NCI-H748 (cell line): ENCODE results near the gene PCYOX1L.

Source experiments
- DNase-seq: peaks from one replicate; lab custom pipeline; 2025; ENCODE audit not compliant: unreplicated experiment; lab: John Stamatoyannopoulos, UW

PCYOX1L gene

DNA sequence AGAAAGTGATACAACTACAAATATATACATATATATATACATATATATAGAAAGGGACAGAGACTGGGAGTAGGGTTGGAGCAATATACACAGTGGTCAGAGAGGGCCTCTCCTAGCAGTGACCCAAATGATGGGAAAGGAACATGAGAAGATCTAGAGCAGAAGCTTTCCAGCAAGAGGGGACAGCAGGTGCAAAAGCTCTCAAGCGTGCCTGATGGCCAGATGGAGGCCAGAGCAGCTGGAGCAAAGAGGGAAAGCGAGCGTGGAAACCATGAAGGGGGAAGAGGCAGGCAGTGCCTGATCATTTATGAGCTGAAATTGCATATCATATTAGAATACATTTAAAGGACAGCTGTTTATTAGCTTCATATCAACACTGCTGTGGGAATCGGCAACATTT is 20.1 kb upstream of the PCYOX1L start:
- no peak for DNase-seq

DNA sequence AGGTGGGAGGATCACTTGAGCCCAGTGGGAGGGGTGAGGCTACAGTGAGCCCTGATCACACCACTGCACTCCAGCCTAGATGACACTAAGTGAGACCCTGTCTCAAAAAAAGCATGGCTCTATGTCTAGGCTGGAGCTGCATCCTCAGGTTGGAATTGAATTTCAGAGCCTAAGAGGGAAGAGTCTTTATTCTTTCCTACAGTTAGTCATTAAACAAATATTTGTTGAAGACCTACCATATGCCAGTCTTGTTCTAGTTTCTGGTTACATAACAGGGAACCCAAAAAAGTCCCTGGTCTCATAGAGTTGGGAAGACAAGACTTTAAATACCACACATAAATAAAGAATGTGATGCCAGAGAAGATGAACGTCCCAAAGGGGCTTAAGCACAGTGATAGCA is 19.5 kb upstream of the PCYOX1L start:
- no peak for DNase-seq

DNA sequence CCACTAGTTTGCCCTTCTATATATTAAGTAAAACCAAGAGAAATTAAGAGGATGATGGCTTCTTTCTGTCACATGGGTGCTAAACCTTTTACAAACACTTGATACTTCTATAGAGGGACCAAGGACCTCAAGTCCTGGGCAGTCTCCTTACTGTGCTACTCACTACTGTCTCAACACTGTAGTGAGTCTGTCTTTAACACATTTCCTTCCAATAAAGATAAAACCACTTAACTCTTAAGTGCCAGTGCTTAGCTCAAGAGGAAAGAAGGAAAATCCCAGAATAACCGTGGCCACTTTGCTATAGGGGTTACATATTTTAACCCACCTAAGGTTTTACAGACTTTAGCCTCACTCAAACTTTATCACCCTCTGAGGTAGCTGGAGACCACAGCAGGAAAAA is 16.9 kb upstream of the PCYOX1L start:
- no peak for DNase-seq

DNA sequence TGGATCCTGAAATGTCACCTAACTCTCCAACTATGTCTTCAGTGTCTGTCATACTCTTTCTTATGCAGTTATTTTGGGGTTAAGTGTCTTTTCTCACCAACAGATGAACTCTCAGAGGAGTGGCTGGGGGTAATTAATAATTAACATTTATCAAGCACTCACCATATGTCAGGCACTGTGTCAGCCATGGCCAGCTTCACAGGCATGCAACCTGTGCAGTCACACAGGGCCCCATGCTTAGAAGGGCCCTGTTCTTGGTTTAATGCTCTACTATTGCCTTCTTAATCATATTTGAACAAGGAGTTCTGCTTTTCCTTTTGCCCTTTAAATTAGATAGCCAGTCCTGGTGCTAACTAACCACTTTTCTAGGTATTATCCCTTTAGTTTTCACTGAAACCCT is 16.0 kb upstream of the PCYOX1L start:
- DNase-seq: no peak

DNA sequence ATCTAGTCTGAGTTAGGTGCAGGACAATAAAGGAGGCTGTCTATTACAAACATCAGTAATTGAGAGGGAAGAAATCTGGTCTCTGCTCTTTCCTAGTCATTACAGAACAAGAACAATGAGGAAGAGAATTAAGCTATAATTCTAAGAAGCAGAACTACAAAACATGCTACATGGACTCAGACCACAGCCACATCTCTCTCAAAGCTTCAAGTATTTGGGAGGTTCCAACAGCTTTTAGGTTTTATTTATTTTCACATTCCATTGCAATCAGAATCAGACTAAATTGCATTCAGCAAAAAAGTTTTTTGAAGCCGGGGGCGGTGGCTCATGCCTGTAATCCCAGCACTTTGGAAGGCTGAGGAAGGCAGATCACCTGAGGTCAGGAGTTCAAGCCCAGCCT is 13.7 kb upstream of the PCYOX1L start:
- no peak for DNase-seq

DNA sequence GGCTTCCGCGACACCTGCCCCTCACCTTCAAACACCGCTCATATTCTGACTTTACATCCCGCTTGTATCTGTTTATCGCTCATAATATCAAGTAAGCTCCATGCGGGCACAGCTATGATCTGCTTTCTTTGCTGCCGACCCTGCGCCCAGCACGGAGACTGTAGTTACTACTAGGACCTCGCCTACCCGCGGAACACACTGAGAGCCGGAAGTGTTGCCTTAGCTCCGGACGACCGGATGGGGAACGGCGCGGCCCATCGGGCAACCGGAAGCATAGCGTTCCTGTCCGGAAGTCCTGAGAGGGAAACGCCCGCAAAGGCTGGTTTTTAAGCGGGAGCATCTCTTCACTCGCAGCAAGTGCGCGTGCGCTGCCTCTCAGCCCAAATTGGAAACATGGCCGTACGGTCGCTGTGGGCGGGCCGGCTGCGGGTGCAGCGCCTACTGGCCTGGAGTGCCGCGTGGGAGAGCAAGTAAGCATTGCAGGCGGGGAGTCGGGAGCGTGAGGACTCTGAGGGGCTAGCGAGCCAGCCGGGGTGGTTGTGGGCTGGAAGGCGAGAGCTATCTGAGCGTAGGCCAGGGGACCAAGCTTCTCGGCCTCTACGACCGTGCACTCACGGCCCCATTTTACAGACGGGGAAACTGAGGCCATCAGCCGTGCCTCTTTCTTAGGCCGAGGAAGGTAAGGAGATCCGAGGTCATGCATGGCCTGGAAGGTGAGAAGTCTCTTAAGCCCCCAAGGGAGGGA is 12.5 kb upstream of the PCYOX1L start, which contains the start of gene GRPEL2:
TSS of gene GRPEL2 (plus strand) at position 353 of the 745 bp plus-strand sequence. CDS start at position 394, 41 bp downstream.
- DNase-seq: peak; percentile 99

DNA sequence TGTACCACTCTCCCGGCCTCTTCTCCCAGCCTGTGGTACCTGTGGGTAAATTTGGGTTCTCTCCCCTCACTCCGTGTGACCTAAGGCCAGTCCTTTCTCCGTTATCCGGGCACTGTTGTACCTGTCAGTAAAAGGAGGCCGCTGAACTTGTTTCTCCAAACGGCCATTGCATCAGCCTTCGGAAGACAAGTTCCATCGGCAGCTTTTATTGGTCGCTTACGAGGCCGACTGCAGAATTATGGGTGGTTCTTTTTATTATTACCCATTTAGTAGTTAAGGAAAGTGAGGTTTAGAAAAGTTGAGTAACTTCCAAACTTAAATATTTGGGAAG is 12.0 kb upstream of the PCYOX1L start:
- peak; percentile 35 for DNase-seq

DNA sequence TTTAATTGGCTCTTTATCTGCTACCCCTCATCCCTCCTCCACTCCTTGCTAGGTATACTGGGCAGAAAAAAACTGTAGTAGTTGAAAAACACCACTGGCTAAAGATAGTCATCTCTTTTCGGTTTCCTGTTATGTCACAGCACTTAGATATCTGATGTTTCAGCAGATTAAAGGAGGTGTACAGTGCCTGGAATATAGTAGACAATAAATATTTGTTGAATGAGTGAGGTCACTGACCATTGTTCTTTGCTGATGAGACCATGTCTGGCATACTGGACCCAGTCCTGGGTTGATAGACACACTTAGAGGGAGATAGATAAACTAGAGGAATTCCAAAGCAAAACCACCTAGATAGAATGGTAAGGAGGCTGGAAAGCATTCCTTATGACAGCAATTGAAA is 9.3 kb upstream of the PCYOX1L start:
- no peak for DNase-seq

DNA sequence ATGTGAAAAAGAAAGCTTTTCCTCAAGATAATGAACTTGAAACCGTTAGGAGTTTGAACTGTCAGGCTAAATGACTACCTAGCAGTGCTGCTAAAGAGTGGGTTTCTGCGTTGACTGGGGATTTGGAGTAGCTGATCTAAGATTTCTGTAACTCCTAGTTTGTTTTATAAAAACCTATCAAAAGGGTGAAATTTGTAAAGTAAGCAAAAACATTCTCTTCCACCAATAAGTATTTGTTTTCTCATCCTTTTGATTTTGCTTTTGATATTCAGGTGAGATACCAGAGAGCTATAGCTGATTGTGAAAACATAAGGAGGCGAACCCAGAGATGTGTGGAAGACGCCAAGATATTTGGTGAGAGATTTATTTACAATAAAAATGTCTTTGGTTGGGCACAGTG is 8.5 kb upstream of the PCYOX1L start:
- DNase-seq: no peak

DNA sequence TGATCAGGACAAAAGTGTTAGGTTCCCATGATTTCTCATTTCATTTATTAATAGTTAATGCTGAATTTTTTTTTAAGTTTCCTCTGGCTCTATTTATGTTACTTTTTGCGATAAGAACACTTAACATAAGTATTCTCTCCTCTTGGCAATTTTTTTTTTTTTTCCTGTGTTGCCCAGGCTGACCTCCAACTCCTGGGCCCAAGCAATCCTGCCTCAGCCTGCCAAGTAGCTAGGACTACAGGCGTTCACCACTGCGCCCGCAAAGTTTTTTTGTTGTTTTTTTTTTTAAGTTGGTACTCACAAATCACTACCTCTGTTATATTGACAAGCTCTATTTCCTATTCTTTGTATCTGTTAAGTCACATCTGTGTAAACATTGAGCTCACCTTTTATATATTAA is 5.7 kb upstream of the PCYOX1L start:
- no peak for DNase-seq

DNA sequence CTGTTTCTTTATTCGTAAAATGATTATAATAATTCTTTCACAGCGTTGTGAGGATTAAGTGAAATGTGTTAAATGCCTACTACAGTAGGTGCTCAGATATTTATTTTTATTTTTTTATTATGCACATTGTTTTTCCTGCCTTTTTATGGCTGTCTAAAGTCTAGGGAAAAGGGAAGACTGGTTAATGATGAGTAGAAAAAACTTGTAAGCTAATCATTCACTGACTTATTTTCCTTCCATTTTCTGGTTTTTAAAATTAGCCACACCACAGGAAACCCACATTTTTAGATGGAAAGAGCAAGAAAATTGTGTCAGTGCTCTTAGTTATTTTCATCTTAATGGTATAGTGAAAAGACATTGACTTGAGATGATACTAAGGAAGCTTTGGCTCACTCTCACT is 3.9 kb upstream of the PCYOX1L start:
- no peak for DNase-seq

DNA sequence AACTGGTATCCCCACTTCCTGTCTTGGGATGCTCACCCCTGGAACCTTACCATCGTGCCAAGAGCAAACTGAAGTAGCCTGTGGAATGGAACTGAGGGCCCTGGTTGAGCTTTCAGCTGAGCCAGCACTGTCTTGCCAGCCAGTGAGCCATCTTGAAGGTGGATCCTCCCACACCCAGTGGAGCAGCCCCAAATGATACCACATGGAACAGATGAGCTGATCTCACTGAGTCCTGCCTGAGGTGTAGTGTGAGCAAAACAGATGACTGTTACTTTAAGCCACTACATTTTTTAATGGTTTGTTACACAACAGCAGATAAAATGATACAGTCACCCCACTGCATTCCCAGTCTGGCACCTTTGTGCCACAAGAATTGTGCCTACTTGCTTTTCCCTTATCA is 2.2 kb upstream of the PCYOX1L start:
- no peak for DNase-seq

DNA sequence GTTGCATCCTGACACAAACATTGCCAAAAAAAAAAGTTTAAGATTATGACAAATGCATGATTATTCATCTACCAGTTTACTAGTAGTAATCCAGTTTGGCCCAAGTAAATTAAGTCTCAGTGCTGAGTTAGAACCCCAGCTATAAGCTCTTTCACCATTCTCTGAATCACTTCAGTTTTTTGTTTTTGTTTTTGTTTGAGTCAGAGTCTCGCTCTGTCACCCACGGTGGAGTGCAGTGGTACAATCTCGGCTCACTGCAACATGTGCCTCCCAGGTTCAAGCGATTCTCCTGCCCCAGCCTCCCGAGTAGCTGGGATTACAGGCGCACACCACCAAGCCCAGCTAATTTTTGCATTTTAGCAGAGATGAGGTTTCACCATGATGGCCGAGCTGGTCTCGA is 1.5 kb upstream of the PCYOX1L start:
- DNase-seq: no peak

DNA sequence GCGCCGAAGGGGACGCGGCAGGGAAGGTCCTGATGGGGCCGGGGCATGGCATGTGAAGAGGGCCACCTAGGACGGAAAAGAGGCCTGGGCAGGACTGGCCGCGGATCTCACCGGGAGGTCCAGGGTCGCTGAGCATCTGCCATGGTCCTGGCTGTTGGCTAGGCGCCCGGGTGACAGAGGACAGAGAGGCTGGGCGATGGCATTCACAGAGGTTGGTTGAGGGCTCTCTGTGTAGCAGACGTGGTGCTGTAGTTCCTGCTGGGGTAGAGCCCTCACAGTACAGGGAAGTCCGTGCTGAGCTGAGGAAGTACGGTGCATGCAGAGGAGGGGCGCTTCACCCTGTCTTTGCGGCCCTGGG is 427 bp downstream of the PCYOX1L start:
- DNase-seq: peak; percentile 71

DNA sequence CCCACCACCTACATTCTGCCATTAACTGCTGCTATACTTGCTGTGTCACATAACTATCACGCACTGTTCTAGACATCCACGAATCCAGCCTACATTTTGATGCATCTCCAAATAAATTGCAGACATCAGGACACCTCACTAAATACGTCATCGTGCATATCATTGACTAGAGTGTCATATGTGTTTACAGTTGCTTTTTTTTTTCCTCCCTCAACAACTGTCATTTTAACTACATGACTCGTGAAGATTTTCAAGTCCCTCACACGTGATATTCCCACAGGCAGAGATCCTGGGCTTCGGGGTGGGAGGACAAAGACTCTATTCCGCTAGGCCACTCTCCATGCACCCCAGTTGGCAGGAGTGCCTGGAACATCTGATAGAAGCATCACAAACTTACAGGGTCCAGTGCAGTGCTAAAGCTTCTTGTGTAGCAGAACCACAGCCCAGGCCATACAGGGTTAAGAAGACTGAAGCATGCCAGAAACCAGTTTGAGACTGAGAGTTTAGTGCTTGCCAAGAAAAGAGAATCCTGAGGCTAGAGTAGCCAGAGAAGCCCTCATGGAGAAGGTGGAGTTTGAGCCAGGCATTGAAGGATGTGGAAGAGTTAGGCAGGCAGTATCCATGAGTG is 1.1 kb downstream of the PCYOX1L start:
- no peak for DNase-seq

DNA sequence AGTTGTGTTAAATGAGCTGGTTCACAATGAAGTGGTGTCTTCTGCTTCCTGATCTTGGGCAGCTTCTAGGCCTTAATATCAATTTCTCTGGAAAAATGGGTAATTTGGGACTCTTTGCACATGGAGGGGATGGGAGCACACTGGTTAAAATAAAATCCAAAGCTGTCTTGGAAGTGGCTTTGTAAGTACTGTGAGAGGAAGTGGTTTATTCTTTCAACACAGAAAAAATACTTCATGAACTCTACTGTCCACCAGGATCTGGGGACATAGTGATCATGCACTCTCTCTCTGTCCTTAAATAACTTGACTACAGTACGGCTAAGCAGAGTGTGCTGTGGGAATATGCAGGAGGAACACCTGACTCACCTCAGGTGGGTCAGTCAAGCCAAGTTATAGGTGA is 2.4 kb downstream of the PCYOX1L start:
- DNase-seq: no peak

DNA sequence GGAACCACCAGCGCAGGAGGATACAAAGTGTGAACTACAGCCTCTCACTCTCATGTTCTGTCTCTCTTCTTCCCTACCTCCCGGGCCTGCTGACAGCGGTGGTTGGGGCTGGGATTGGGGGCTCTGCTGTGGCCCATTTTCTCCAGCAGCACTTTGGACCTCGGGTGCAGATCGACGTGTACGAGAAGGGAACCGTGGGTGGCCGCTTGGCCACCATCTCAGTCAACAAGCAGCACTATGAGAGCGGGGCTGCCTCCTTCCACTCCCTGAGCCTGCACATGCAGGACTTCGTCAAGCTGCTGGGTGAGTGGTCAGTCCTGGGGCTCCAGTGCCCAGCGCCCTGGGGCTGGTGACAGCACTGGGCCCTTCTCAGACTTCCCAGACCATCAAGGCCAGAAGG is 4.7 kb downstream of the PCYOX1L start:
- DNase-seq: no peak

DNA sequence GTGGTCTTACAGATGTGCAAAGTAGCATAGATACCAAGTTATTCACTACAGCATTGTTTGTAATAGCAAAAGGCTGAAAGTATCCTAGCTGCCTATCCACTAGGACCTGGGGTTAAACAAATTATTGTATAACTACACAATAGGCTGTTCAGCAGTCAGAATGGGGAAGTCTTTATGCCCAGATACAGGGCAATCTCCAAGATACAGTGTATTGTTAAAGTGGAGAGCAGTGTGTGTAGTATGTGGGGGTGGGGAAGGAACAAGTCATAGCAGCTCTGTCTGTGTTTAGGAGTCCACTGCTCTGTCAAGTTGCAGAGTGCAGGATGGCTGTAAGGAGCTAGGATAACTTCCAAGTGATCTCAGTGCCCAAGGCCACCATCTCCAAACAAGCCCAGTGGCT is 5.5 kb downstream of the PCYOX1L start:
- DNase-seq: no peak

DNA sequence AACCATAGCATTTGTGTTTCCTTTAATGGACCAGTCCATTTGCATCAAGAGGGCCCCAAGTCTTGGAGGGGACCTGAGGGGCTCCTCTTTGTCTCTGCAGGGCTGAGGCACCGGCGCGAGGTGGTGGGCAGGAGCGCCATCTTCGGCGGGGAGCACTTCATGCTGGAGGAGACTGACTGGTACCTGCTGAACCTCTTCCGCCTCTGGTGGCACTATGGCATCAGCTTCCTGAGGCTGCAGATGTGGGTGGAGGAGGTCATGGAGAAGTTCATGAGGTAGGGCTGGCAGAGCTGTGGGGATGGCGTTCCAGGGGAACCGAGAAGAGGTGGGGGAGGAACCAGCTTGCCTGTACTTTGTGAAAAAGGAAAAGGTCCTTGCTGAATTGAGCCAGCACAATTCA is 6.1 kb downstream of the PCYOX1L start:
- DNase-seq: no peak

DNA sequence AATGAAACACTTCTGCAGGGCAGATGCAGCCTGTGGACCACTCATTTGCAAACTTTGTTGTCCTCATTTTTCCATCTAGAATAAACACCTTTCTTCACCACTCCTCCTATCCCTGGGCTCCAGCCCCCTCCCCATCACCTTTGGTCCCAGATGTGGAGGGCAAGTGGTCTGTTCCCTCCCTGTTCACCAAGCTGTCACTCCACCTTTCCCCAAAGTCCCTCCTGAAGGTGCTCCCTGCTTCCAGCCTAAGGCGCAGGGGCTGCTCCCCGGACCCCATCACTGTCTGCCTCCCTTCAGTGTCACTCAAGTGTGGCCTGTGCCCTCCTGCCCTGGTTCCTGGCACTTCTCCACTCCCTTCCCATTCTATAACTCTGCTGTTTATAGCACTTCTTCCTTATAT is 6.9 kb downstream of the PCYOX1L start:
- DNase-seq: no peak

DNA sequence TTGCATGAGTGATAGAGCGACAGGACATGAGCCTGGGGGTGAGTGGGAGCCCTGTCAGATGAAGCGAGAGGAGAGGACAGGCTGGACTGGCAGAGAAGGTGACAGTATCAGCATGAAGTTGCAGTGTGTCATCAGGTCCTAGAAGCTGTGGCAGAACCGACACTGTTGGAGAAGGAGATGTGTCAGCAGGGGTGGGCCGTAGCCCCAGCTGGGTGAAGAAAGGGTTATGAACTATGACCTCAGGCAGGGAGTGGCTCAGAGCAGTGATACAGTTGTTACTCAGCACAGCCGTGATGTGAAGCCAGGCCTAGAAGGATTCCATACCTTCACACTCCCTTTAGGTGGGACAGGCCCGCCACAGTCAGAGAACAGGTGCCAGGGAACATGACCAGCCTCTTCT is 7.6 kb downstream of the PCYOX1L start:
- DNase-seq: no peak

DNA sequence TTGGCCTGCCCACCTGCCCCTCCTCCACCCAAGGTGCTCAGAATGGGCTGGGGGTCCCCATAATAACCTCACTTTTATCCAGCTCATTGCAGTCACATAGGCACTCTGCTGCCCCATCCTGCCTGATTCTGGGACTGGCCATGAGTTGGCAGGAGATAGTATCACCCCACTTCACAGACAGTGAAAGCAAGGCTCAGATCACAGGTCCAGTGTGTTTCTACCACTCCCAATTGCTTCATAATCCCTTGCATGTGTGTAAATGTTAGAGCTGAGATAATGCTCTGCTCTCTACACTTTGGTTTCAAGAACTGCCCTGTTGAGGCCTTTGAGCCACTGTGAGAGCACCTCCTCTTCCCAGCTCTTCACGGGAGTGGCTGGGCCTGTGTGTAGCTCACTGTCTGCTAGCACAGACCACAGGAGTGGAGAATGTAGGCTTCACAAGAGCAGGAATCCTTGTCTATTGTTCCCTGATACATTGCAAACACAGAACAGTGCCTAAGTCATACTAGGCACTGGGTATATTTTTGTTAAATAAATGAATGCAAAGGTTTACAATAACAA is 8.4 kb downstream of the PCYOX1L start:
- no peak for DNase-seq
